Astrocyte (in vitro differentiated cells and primary cell): Measurements from ENCODE around the gene KPNA4. TPM values are rescaled to one million over a fixed set of nuclear protein-coding genes. Genes with fewer than 3 reads are reported as not detected.

ENCODE experiments used
- DNase-seq: peaks from one replicate; pipeline ENCODE4 v3.0.0-alpha.2; 2010; ENCODE audit warnings: low read depth
- FAIRE-seq: peaks from 2 replicates; lab custom pipeline; 2011; peaks lifted over from hg19 to GRCh38; lab: Jason Lieb, UNC
- H2AFZ ChIP-seq: 2 replicates; pipeline ENCODE4 v1.6.0; 2012; ENCODE audit warnings: low read depth, low read length, inconsistent platforms
- H3K27ac ChIP-seq: 2 replicates; pipeline ENCODE4 v1.5.1; 2011; ENCODE audit warnings: low read depth, low read length, inconsistent platforms
- H3K27me3 ChIP-seq: 2 replicates; pipeline ENCODE4 v1.6.0; 2011; ENCODE audit warnings: low read length, inconsistent platforms; ENCODE audit not compliant: insufficient read depth
- H3K36me3 ChIP-seq: 2 replicates; pipeline ENCODE4 v1.5.1; 2011; ENCODE audit warnings: low read length, inconsistent platforms; ENCODE audit not compliant: insufficient read depth
- H3K4me1 ChIP-seq: 2 replicates; pipeline ENCODE4 v1.5.1; 2011; ENCODE audit warnings: low read length, inconsistent platforms; ENCODE audit not compliant: insufficient read depth
- H3K4me2 ChIP-seq: 2 replicates; pipeline ENCODE4 v1.6.0; 2012; ENCODE audit warnings: low read length, inconsistent platforms
- H3K4me3 ChIP-seq: 2 replicates; pipeline ENCODE4 v1.5.1; 2011; ENCODE audit warnings: low read depth, mild to moderate bottlenecking, low read length, inconsistent platforms; ENCODE audit not compliant: insufficient read depth
- H3K79me2 ChIP-seq: 2 replicates; pipeline ENCODE4 v1.6.0; 2012; ENCODE audit warnings: mild to moderate bottlenecking, low read length, inconsistent platforms; ENCODE audit not compliant: insufficient read depth
- H3K9ac ChIP-seq: 2 replicates; pipeline ENCODE4 v1.6.0; 2012; ENCODE audit warnings: mild to moderate bottlenecking, low read length, inconsistent platforms
- H3K9me3 ChIP-seq: 2 replicates; pipeline ENCODE4 v1.5.1; 2012; ENCODE audit warnings: low read depth, mild to moderate bottlenecking, low read length, inconsistent platforms; ENCODE audit not compliant: insufficient read depth
- H4K20me1 ChIP-seq: 2 replicates; pipeline ENCODE4 v1.6.0; 2012; ENCODE audit warnings: low read length, inconsistent platforms; ENCODE audit not compliant: insufficient read depth
- H3K27ac Mint-ChIP-seq: one replicate; pipeline ENCODE4 v1.8.0; 2021; ENCODE audit warnings: mild to moderate bottlenecking, mixed read lengths; ENCODE audit not compliant: unreplicated experiment
- H3K27me3 Mint-ChIP-seq: one replicate; pipeline ENCODE4 v1.8.0; 2021; ENCODE audit warnings: low read depth, mixed read lengths; ENCODE audit not compliant: unreplicated experiment
- H3K36me3 Mint-ChIP-seq: one replicate; pipeline ENCODE4 v1.8.0; 2021; ENCODE audit warnings: low read depth, mixed read lengths; ENCODE audit not compliant: unreplicated experiment
- H3K4me1 Mint-ChIP-seq: one replicate; pipeline ENCODE4 v1.8.0; 2021; ENCODE audit warnings: low read depth, mixed read lengths; ENCODE audit not compliant: unreplicated experiment
- H3K4me3 Mint-ChIP-seq: one replicate; pipeline ENCODE4 v1.8.0; 2021; ENCODE audit warnings: mild to moderate bottlenecking, moderate library complexity, mixed read lengths; ENCODE audit not compliant: unreplicated experiment
- H3K9me3 Mint-ChIP-seq: one replicate; pipeline ENCODE4 v1.8.0; 2021; ENCODE audit warnings: mild to moderate bottlenecking, mixed read lengths; ENCODE audit not compliant: unreplicated experiment
- EZH2 ChIP-seq: IDR thresholded peaks from 2 replicates; pipeline ENCODE4 v1.6.1; 2012; ENCODE audit warnings: mild to moderate bottlenecking, low read length, inconsistent platforms; ENCODE audit not compliant: insufficient read depth
- total RNA-seq: library from RNA; stranded (reverse); gene quantifications from 2 replicates; pipeline ENCODE4 v1.2.1, GENCODE V29; 2021
- TF ChIP-seq, protein P1 (sequence below): IDR thresholded peaks from 2 replicates; pipeline ENCODE4 v1.5.1; 2011; ENCODE audit warnings: low read depth, mild to moderate bottlenecking, inconsistent platforms, low read length, moderate library complexity; ENCODE audit not compliant: insufficient read depth

The KPNA4 gene
- total RNA-seq, 1 donor from 2014 or later: 105 TPM

DNA sequence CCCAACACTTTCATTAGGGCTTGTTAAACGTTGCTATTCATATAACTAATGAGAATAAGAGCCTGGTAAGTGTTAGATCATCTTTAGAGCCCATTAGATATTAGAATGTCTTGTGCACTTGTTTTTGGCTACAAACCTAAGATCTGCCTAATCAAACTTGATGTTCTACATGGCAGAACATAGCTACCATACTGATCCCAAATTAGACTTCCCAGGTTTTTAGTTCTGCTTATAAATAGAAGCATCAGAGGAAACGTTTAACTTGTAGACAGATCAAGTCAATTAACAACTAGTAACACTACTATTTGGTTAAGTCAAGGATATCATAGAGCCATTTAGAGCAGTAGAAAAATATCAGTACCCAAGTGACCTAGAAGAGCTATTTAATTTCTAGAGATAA is 11.7 kb upstream of the KPNA4 start:
- Histone ChIP-seq H3K4me3 (no peak overlapping the region), H3K36me3 (no peaks in the 10 kb centered on the region), H3K4me2 (no peak overlapping the region), H3K79me2 (no peaks in the 10 kb centered on the region), H2AFZ (no peak overlapping the region), H3K9ac (no peak overlapping the region), H3K27ac (no peak overlapping the region), H3K4me1 (no peaks in the 10 kb centered on the region), H3K27me3 (no peaks in the 10 kb centered on the region), H4K20me1 (no peaks in the 10 kb centered on the region), H3K9me3 (no peaks in the 10 kb centered on the region)
- Mint-ChIP-seq H3K27me3 (no peaks in the 10 kb centered on the region), H3K9me3 (no peaks in the 10 kb centered on the region), H3K27ac (no peak overlapping the region), H3K4me3 (no peak overlapping the region), H3K36me3 (peaks cover 3% of the 10 kb centered on the region), H3K4me1 (no peaks in the 10 kb centered on the region)
- DNase-seq: no peak
- TF ChIP-seq EZH2: no peak
- TF ChIP-seq, protein P1, sequence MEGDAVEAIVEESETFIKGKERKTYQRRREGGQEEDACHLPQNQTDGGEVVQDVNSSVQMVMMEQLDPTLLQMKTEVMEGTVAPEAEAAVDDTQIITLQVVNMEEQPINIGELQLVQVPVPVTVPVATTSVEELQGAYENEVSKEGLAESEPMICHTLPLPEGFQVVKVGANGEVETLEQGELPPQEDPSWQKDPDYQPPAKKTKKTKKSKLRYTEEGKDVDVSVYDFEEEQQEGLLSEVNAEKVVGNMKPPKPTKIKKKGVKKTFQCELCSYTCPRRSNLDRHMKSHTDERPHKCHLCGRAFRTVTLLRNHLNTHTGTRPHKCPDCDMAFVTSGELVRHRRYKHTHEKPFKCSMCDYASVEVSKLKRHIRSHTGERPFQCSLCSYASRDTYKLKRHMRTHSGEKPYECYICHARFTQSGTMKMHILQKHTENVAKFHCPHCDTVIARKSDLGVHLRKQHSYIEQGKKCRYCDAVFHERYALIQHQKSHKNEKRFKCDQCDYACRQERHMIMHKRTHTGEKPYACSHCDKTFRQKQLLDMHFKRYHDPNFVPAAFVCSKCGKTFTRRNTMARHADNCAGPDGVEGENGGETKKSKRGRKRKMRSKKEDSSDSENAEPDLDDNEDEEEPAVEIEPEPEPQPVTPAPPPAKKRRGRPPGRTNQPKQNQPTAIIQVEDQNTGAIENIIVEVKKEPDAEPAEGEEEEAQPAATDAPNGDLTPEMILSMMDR: no peak
- no peak for FAIRE-seq

DNA sequence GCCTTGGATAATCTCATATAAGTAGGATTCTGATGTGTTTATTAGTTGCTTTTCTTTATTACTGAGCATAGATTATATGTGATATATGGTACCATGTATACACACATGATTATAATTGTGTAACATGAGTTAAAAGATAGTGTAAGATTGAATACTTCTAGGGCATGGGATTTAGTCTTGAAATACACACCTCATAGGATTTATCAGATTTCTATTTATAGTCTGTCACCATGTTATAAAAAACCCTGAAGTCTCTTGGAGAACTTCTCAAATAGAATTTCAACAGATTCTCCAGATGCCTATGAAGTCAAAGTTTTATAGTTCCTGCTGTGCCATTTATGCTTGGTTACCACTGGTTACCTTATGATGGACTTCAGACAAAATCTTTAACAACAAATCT is 11.2 kb upstream of the KPNA4 start:
- Histone ChIP-seq H3K27ac (no peak overlapping the region), H4K20me1 (no peaks in the 10 kb centered on the region), H3K4me1 (no peaks in the 10 kb centered on the region), H3K9me3 (no peaks in the 10 kb centered on the region), H3K9ac (no peak overlapping the region), H3K4me3 (no peak overlapping the region), H3K36me3 (no peaks in the 10 kb centered on the region), H2AFZ (no peak overlapping the region), H3K4me2 (no peak overlapping the region), H3K79me2 (no peaks in the 10 kb centered on the region), H3K27me3 (no peaks in the 10 kb centered on the region)
- DNase-seq: no peak
- H3K27ac Mint-ChIP-seq: no peak overlapping the region
- no peaks in the 10 kb centered on the region for H3K4me1 Mint-ChIP-seq
- H3K4me3 Mint-ChIP-seq: no peak overlapping the region
- H3K36me3 Mint-ChIP-seq: peaks cover 3% of the 10 kb centered on the region
- no peaks in the 10 kb centered on the region for H3K9me3 Mint-ChIP-seq
- no peaks in the 10 kb centered on the region for H3K27me3 Mint-ChIP-seq
- TF ChIP-seq, protein P1: no peak
- no peak for TF ChIP-seq EZH2
- FAIRE-seq: no peak

DNA sequence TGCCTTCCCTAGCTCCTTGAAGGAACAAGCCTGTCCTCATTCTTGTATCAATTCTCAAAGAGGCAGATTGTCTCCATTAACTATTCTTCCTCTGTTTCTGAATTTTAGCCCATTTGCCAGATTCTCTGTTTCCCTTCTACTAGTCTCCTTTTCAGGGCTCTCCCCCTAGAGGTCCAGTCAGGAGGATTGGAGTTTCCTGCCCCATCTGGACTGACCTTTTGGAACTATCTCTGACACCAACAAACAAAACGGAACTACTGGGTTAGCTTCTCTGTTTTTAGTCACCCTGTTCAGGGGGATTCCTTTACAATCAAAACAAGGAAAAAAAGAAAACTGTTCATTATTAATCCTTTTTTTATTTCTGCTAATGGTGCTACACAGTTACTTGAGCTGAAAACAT is 10.2 kb upstream of the KPNA4 start:
- Histone ChIP-seq H3K4me1 (no peaks in the 10 kb centered on the region), H3K36me3 (no peaks in the 10 kb centered on the region), H4K20me1 (no peaks in the 10 kb centered on the region), H3K27ac (no peak overlapping the region), H3K9me3 (no peaks in the 10 kb centered on the region), H3K4me3 (no peak overlapping the region), H3K27me3 (no peaks in the 10 kb centered on the region), H3K9ac (no peak overlapping the region), H3K79me2 (no peaks in the 10 kb centered on the region), H2AFZ (no peak overlapping the region), H3K4me2 (no peak overlapping the region)
- Mint-ChIP-seq H3K27me3 (no peaks in the 10 kb centered on the region), H3K36me3 (peaks cover 3% of the 10 kb centered on the region), H3K9me3 (no peaks in the 10 kb centered on the region), H3K4me3 (no peak overlapping the region), H3K4me1 (no peaks in the 10 kb centered on the region), H3K27ac (no peak overlapping the region)
- FAIRE-seq (no peak), DNase-seq (no peak)
- TF ChIP-seq EZH2: no peak
- TF ChIP-seq, protein P1: no peak
